Activated naive CD8-positive, alpha-beta T cell treated with anti-CD3 and anti-CD28 coated beads, Interleukin-2, amount 50 U/mL, for 24 hours (primary cell): ENCODE data around the gene OPN3.

ENCODE experiments used
- ATAC-seq: fragments of 150-1000 bp; cut with Tn5 transposase; one replicate; pipeline ENCODE4 v1.10.0; 2021
- DNase-seq: peaks from one replicate; pipeline ENCODE4 v3.0.0; 2021
- H3K27ac Mint-ChIP-seq: one replicate; pipeline ENCODE4 v1.8.0; 2021; ENCODE audit warnings: mild to moderate bottlenecking, mixed read lengths
- H3K27me3 Mint-ChIP-seq: one replicate; pipeline ENCODE4 v1.8.0; 2021; ENCODE audit warnings: mixed read lengths
- H3K36me3 Mint-ChIP-seq: one replicate; pipeline ENCODE4 v1.8.0; 2021; ENCODE audit warnings: low read depth, mixed read lengths
- H3K4me1 Mint-ChIP-seq: one replicate; pipeline ENCODE4 v1.8.0; 2021; ENCODE audit warnings: mixed read lengths
- H3K4me3 Mint-ChIP-seq: one replicate; pipeline ENCODE4 v1.8.0; 2021; ENCODE audit warnings: mild to moderate bottlenecking, moderate library complexity, mixed read lengths
- H3K9me3 Mint-ChIP-seq: one replicate; pipeline ENCODE4 v1.8.0; 2021; ENCODE audit warnings: mixed read lengths

The OPN3 gene

GRCh38 chr1:241638099-241638682, 2.0 kb downstream of the OPN3 start:
- H3K36me3 Mint-ChIP-seq: peaks cover 34% of the 10 kb centered on the region
- DNase-seq: no peak
- no peak for ATAC-seq
- H3K27me3 Mint-ChIP-seq: no peaks in the 10 kb centered on the region
- H3K9me3 Mint-ChIP-seq: peaks cover 8% of the 10 kb centered on the region
- H3K4me3 Mint-ChIP-seq: peak overlapping the region; percentile 88
- peaks cover 47% of the 10 kb centered on the region for H3K4me1 Mint-ChIP-seq
- H3K27ac Mint-ChIP-seq: peak overlapping the region; percentile 15

DNA sequence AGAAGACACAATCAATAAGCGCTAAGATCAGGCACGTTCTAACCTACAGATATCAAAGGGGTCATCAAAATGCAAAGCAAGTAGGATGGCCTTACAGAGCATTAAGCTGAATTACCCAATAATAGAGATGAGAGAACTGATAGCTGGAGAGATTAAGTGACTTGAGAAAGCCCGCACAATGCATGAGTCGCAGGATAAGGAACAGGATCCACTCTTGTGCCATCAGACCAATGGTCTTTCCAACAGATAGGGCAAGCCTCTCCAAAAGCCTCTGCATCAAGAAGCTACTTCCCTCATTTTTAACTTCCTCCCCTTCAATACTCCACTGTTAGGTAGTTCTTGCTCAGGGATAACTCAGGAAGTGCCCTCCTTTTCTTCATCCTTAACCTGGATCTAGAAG, 2.6 kb downstream of the OPN3 start:
- Mint-ChIP-seq H3K4me3 (peak overlapping the region; percentile 88), H3K27me3 (no peaks in the 10 kb centered on the region), H3K36me3 (peaks cover 34% of the 10 kb centered on the region), H3K4me1 (peaks cover 47% of the 10 kb centered on the region), H3K27ac (peak overlapping the region; percentile 15), H3K9me3 (peaks cover 6% of the 10 kb centered on the region)
- ATAC-seq: no peak
- no peak for DNase-seq

GRCh38 chr1:241637046-241637590, 3.1 kb downstream of the OPN3 start:
- DNase-seq (no peak), ATAC-seq (no peak)
- Mint-ChIP-seq H3K27me3 (no peaks in the 10 kb centered on the region), H3K4me1 (peaks cover 52% of the 10 kb centered on the region), H3K27ac (peak overlapping the region; percentile 11), H3K4me3 (peak overlapping the region; percentile 88), H3K36me3 (peaks cover 36% of the 10 kb centered on the region), H3K9me3 (peaks cover 1% of the 10 kb centered on the region)

DNA sequence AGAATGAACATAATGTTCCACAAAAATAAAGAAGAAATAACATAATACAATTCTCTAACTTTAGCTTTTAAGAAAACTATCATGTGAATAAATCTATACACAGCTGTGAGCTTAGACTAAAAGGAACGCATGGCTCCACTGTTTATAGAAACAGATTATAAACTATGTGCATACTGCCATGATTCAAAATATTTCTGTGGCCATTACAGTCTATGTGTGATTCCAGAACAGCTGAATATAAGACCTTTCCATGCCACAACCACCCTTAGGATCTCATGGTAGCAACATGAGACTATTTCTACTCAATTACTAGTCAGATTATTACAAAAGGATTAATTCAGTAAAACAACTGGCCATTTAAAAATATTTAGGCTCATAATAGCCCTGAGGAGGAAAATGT, 3.9 kb downstream of the OPN3 start:
- Mint-ChIP-seq H3K4me3 (no peak overlapping the region), H3K27me3 (no peaks in the 10 kb centered on the region), H3K27ac (no peak overlapping the region), H3K9me3 (no peaks in the 10 kb centered on the region), H3K4me1 (peaks cover 58% of the 10 kb centered on the region), H3K36me3 (peaks cover 43% of the 10 kb centered on the region)
- ATAC-seq: no peak
- no peak for DNase-seq

DNA sequence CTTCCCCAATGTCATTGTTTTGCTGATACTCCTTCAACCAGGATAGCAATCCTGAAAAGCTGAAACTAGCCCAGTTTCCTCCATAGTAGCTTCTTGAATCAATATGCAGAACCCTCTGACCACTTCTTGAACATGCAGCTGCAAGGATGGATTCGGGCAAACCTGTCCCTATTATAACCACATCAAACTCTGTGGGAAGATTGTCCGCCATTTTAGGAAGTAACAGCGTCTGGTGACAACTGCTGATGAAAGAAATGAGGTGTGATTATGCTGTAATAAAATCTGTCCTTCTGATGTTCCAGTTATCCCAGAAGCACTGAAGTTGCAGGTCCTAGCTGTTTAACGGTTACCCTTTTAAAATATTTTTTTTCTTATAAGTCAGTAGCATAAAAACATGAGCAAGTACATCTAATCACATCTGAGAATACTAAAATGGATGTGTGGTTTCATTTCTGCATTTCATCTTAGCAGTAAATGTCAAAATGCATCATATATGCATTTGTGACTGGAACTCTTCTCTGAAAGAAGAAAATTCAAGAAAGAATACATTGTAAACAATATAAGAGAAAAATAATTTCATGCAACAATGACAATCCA, 4.5 kb downstream of the OPN3 start:
- Mint-ChIP-seq H3K4me3 (peak overlapping the region; percentile 37), H3K4me1 (peaks cover 52% of the 10 kb centered on the region), H3K27me3 (no peaks in the 10 kb centered on the region), H3K9me3 (no peaks in the 10 kb centered on the region), H3K27ac (peak overlapping the region; percentile 2), H3K36me3 (peaks cover 43% of the 10 kb centered on the region)
- DNase-seq: no peak
- ATAC-seq: no peak

GRCh38 chr1:241632987-241633386, 7.2 kb downstream of the OPN3 start:
- Mint-ChIP-seq H3K4me1 (peaks cover 64% of the 10 kb centered on the region), H3K27me3 (no peaks in the 10 kb centered on the region), H3K27ac (no peak overlapping the region), H3K4me3 (no peak overlapping the region), H3K9me3 (no peaks in the 10 kb centered on the region), H3K36me3 (peaks cover 38% of the 10 kb centered on the region)
- DNase-seq: no peak
- no peak for ATAC-seq

DNA sequence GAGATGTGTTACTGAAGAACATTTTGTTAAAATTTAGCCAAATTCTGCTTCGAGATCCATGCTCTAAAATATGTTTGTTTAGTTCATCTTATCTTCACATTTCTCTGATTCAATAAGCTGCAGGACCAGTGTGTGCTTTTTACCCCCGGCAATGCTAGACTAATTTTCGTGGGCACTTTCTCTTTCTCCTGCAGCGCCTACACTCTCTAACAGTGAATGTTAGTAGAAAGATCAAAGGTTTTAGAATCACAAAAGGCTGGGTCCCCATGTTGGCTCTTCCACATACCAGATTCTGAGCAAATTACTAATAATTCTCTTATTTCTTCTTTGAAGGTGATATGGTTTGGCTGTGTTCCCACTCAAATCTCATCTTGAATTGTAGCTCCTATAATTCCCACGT, 8.5 kb downstream of the OPN3 start:
- Mint-ChIP-seq H3K27ac (no peak overlapping the region), H3K27me3 (no peaks in the 10 kb centered on the region), H3K9me3 (no peaks in the 10 kb centered on the region), H3K36me3 (peaks cover 32% of the 10 kb centered on the region), H3K4me1 (peaks cover 58% of the 10 kb centered on the region), H3K4me3 (no peak overlapping the region)
- DNase-seq: no peak
- no peak for ATAC-seq

DNA sequence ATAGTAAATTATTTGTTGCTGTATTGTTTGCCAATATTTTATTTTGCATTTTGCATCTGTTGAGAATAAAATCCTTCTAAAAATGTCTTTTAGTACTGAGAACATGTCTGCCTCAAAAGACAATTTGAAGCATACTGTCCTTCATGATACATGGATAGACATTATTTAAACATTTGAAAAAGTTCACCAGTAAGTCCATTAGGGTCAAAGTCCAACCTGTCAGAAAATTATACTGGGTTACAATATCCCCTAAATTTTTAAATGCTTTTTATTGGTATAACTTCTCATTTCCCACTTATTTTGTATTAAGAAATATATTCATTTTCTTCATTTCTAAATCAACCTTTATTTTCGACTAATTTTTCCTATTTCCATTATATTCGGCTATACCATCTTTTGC, 9.3 kb downstream of the OPN3 start:
- H3K9me3 Mint-ChIP-seq: no peaks in the 10 kb centered on the region
- peaks cover 53% of the 10 kb centered on the region for H3K4me1 Mint-ChIP-seq
- DNase-seq (no peak), ATAC-seq (no peak)
- no peak overlapping the region for H3K27ac Mint-ChIP-seq
- H3K27me3 Mint-ChIP-seq: no peaks in the 10 kb centered on the region
- H3K4me3 Mint-ChIP-seq: no peak overlapping the region
- H3K36me3 Mint-ChIP-seq: peaks cover 29% of the 10 kb centered on the region

- no peak overlapping the region for H3K27ac Mint-ChIP-seq
These were observed 9.7 kb downstream of the OPN3 start for GRCh38 chr1:241630476-241630875.

DNA sequence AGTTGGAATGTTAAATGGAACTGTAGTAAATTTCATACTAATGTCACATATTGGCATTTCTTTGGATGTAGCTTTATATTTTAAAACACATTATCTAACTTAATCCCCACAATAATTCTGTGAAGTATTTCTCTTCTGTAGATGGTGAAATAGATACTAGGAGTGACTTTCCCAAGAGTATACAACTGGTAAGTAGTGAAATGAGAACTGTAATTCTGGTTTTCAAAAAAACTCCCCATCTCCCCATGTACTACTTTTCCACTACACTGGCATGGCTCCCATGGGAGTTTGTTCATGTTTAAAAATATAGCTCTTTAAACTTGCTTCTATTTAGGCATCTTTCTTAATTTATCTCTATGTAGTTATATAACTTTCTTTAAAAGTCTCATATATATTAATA, 10.2 kb downstream of the OPN3 start:
- peaks cover 22% of the 10 kb centered on the region for H3K36me3 Mint-ChIP-seq
- H3K27me3 Mint-ChIP-seq: no peaks in the 10 kb centered on the region
- no peaks in the 10 kb centered on the region for H3K9me3 Mint-ChIP-seq
- ATAC-seq (no peak), DNase-seq (no peak)
- no peak overlapping the region for H3K4me3 Mint-ChIP-seq
- H3K27ac Mint-ChIP-seq: no peak overlapping the region
- peaks cover 44% of the 10 kb centered on the region for H3K4me1 Mint-ChIP-seq

More at GRCh38 chr1:241630476-241630875, 9.7 kb downstream of the OPN3 start:
- Mint-ChIP-seq H3K36me3 (peaks cover 27% of the 10 kb centered on the region), H3K9me3 (no peaks in the 10 kb centered on the region), H3K27me3 (no peaks in the 10 kb centered on the region), H3K4me3 (no peak overlapping the region), H3K4me1 (peaks cover 49% of the 10 kb centered on the region)
- DNase-seq (no peak), ATAC-seq (no peak)

DNA sequence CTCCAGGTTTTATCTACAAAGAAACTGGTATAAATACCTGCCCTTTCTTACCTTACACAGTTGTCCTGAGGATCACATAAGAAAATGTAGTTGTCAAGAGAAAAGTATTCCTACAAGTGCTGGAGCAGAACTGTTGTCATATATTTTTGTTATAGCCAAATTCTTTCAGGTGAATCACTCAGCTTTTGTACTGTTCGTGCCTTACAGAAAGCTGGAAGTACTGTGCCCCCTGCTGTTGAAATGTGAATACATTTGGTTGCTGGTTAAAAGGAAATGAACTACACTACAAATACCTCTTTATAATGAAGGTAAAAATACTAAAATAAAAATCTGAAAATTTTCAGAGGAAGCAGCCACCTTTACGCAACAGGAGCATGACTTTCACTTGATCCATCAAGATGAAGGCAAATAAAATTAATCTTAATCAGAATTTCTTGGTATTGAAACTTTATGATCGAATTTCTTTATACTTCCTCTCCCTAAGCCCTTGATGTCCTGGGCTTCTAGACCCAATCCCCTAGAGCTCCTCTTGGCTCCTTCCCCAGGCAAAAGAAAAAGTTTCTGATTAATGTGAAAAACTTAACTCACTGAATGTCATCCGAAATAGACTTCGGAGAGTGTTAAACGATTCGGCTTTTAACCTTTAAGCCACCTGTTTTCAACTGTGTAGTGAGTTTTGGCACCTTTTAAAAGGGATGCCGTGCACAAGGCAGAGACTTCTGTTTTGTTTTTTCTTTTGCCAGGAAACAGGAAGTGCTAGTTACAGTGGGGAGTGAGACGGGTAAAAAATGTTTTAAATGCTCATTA, 12.5 kb downstream of the OPN3 start:
- Mint-ChIP-seq H3K9me3 (no peaks in the 10 kb centered on the region), H3K4me1 (peaks cover 41% of the 10 kb centered on the region), H3K27me3 (no peaks in the 10 kb centered on the region), H3K4me3 (peak overlapping the region; percentile 37), H3K27ac (peak overlapping the region; percentile 70), H3K36me3 (peaks cover 12% of the 10 kb centered on the region)
- DNase-seq (peak; percentile 29), ATAC-seq (peak; percentile 66)

DNA sequence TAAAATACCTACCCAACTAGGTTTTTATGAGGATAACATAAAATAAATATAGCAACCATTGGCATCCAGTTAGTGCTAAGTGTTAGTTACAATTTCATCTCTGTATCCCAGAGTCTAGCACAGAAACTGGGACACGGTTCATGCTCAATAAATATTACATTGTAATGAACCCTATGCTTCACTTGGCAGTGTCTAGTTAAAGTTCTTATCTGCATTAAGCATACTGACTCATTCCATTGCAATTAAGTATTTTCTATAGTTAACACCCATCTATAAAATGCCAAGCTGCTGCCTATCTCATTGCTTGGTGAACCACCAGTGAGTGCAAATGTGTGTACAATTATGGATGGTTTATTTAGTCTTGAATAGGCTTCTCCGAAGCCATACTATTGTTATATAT, 15.2 kb downstream of the OPN3 start:
- ATAC-seq: no peak
- H3K4me3 Mint-ChIP-seq: no peak overlapping the region
- H3K27ac Mint-ChIP-seq: no peak overlapping the region
- no peaks in the 10 kb centered on the region for H3K9me3 Mint-ChIP-seq
- no peaks in the 10 kb centered on the region for H3K27me3 Mint-ChIP-seq
- H3K4me1 Mint-ChIP-seq: peaks cover 24% of the 10 kb centered on the region
- peaks cover 5% of the 10 kb centered on the region for H3K36me3 Mint-ChIP-seq
- DNase-seq: no peak

GRCh38 chr1:241622669-241623068, 17.5 kb downstream of the OPN3 start:
- Mint-ChIP-seq H3K27ac (no peak overlapping the region), H3K4me1 (peaks cover 11% of the 10 kb centered on the region), H3K36me3 (peaks cover 5% of the 10 kb centered on the region)

GRCh38 chr1:241617426-241617825, 22.7 kb downstream of the OPN3 start:
- H3K4me3 Mint-ChIP-seq: no peak overlapping the region
- DNase-seq (no peak), ATAC-seq (peak; percentile 21)
- H3K27ac Mint-ChIP-seq: no peak overlapping the region
- no peaks in the 10 kb centered on the region for H3K27me3 Mint-ChIP-seq
- H3K9me3 Mint-ChIP-seq: no peaks in the 10 kb centered on the region
- peaks cover 12% of the 10 kb centered on the region for H3K4me1 Mint-ChIP-seq
- H3K36me3 Mint-ChIP-seq: peaks cover 2% of the 10 kb centered on the region

More at GRCh38 chr1:241622669-241623068, 17.5 kb downstream of the OPN3 start:
- Mint-ChIP-seq H3K4me3 (no peak overlapping the region), H3K27me3 (no peaks in the 10 kb centered on the region), H3K9me3 (no peaks in the 10 kb centered on the region)
- DNase-seq (no peak), ATAC-seq (no peak)
